Measurements from ENCODE around the gene GRN. TPM values are rescaled to one million over a fixed set of nuclear protein-coding genes. Genes with fewer than 3 reads are reported as not detected.
A peak's percentile ranks its signal among the peaks of the same experiment; 100 is the strongest.

Gene GRN
- total and polyA plus RNA-seq, 2 of the 13 experiments (the other 11 are each of a cell fraction or from before 2014, with no cell fraction given) = 86.6 to 143 TPM

- TF ChIP-seq HNF1B (CRISPR knock-in tag; IDR thresholded peaks at IDR 0.05) (0 out of 2 replicates have a peak, but pooled peaks have one; percentile 38), EHMT2 (IDR thresholded peaks at IDR 0.05; ENCODE audit: borderline replicate concordance, low read depth, low read length) (no peak), ZNF597 (CRISPR knock-in tag; IDR thresholded peaks at IDR 0.05) (no peak), MIER3 (CRISPR knock-in tag; IDR thresholded peaks at IDR 0.05; ENCODE audit: borderline replicate concordance) (no peak), SIX4 (CRISPR knock-in tag; IDR thresholded peaks at IDR 0.05) (no peak), TSC22D2 (CRISPR knock-in tag; IDR thresholded peaks at IDR 0.05; ENCODE audit: borderline replicate concordance) (no peak), HNRNPLL (IDR thresholded peaks at IDR 0.05; ENCODE audit: low read depth, low read length, poor library complexity, severe bottlenecking) (no peak), ZNF546 (CRISPR knock-in tag; conservative IDR thresholded peaks at IDR 0.05) (no peak), HIVEP1 (CRISPR knock-in tag; IDR thresholded peaks at IDR 0.05) (peak; percentile 48; the same call in 1 of the 2 replicates), ZNF407 (CRISPR knock-in tag; IDR thresholded peaks at IDR 0.05; ENCODE audit: not compliant biosample characterization) (no peak)
- TF ChIP-seq, protein P1, sequence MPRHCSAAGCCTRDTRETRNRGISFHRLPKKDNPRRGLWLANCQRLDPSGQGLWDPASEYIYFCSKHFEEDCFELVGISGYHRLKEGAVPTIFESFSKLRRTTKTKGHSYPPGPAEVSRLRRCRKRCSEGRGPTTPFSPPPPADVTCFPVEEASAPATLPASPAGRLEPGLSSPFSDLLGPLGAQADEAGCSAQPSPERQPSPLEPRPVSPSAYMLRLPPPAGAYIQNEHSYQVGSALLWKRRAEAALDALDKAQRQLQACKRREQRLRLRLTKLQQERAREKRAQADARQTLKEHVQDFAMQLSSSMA (CRISPR knock-in tag; IDR thresholded peaks at IDR 0.05) = 0 out of 2 replicates have a peak, but pooled peaks have one; percentile 20
Measured at GRCh38 chr17:44385287-44386181, 40.4 kb downstream of the GRN start (continued).
